HCT116 (cell line): ENCODE results near the gene SYMPK. TPM values are rescaled to one million over a fixed set of nuclear protein-coding genes. Genes with fewer than 3 reads are reported as not detected.

Experiments used
- ATAC-seq: fragments of 200-7000 bp; cut with Tn5 transposase; 2 replicates; pipeline ENCODE4 v1.9.1; 2020; ENCODE audit warnings: mild to moderate bottlenecking, moderate library complexity
- BruUV-seq: library from RNA; stranded (reverse); fragments of 400-500 nt; replicated peaks from 2 replicates; lab custom pipeline; 2021; lab: Mats Ljungman, UMichigan
- CTCF ChIA-PET: fragments of 300-600 bp; sonication (Branson Sonifier 250); formaldehyde crosslinking; loops from one replicate; lab custom pipeline; 2021; ENCODE audit warnings: antibody characterized with exemption; lab: Charles Lee
- POLR2A ChIA-PET: fragments of 300-600, 350-600 bp; sonication (Branson Sonifier 250); formaldehyde crosslinking; loops from one replicate; lab custom pipeline; 2021; ENCODE audit warnings: antibody characterized with exemption; lab: Charles Lee
- RAD21 ChIA-PET, 2 experiments: fragments of 300-600 bp; sonication (Branson Sonifier 250); formaldehyde crosslinking; loops; one replicate each; lab custom pipeline; 2023; ENCODE audit warnings: low total read pairs in 2 of 2; ENCODE audit not compliant: uncharacterized antibody in 2 of 2, unreplicated experiment in 2 of 2, low non-redundant PET in 1 of 2; lab: Charles Lee
- DNase-seq: peaks from one replicate; pipeline ENCODE4 v3.0.0-alpha.2; 2010; ENCODE audit warnings: low read depth, low spot score
- H2AFZ ChIP-seq: fragments of 200-600 bp; shearing (Covaris generic), sonication (generic); 2 replicates; pipeline ENCODE4 v1.6.1; 2017; ENCODE audit warnings: low read depth, mixed run types, mixed read lengths, antibody characterized with exemption, low read length; ENCODE audit not compliant: poor library complexity, severe bottlenecking
- H3K27ac ChIP-seq: 2 replicates; pipeline ENCODE4 v1.5.1; 2012; ENCODE audit warnings: low read depth, low read length
- H3K27me3 ChIP-seq: fragments of 200-600 bp; sonication (generic); 2 replicates; pipeline ENCODE4 v1.6.1; 2016; ENCODE audit warnings: mixed run types, low read length, mixed read lengths; ENCODE audit not compliant: insufficient read depth
- H3K36me3 ChIP-seq, 2 experiments: fragments of 200-500 bp in 1 of 2; fragments of 200-600 bp in 1 of 2; sonication (Bioruptor generic) in 1 of 2; sonication (generic) in 1 of 2; 2 replicates each; pipeline versions ENCODE4 v1.5.1 to v1.6.1; 2014 to 2016; ENCODE audit warnings: low read length in 2 of 2, inconsistent platforms in 1 of 2, mixed read lengths in 1 of 2, mixed run types in 1 of 2; ENCODE audit not compliant: insufficient read depth in 2 of 2, control insufficient read depth in 1 of 2
- H3K4me1 ChIP-seq, 2 experiments: fragments of 200-600 bp in 1 of 2; sonication (generic) in 1 of 2; 2 replicates each; pipeline versions ENCODE4 v1.5.1 to v1.6.1; 2012 to 2017; ENCODE audit warnings: low read length in 2 of 2, inconsistent platforms in 1 of 2, mild to moderate bottlenecking in 1 of 2, mixed read lengths in 1 of 2, mixed run types in 1 of 2, moderate library complexity in 1 of 2; ENCODE audit not compliant: insufficient read depth in 2 of 2, control insufficient read depth in 1 of 2
- H3K4me2 ChIP-seq: fragments of 200-600 bp; sonication (generic); 2 replicates; pipeline ENCODE4 v1.6.1; 2017; ENCODE audit warnings: mixed run types, low read length, mixed read lengths
- H3K4me3 ChIP-seq, 2 experiments: fragments of 200-600 bp in 1 of 2; sonication (generic) in 1 of 2; replicated peaks in 1 of 2; 2 replicates each; pipeline ENCODE4 v1.5.1; 2011 to 2016; ENCODE audit warnings: low read length in 2 of 2, control low read depth in 1 of 2, low read depth in 1 of 2, mild to moderate bottlenecking in 1 of 2, mixed read lengths in 1 of 2, mixed run types in 1 of 2
- H3K79me2 ChIP-seq: fragments of 200-600 bp; sonication (generic); 2 replicates; pipeline ENCODE4 v1.6.1; 2017; ENCODE audit warnings: mild to moderate bottlenecking, mixed run types, low read length, moderate library complexity, mixed read lengths; ENCODE audit not compliant: insufficient read depth
- H3K9ac ChIP-seq: fragments of 200-600 bp; sonication (generic); 2 replicates; pipeline ENCODE4 v1.6.1; 2016; ENCODE audit warnings: low read length, mixed read lengths
- H3K9me2 ChIP-seq: fragments of 200-600 bp; sonication (generic), shearing (Covaris generic); 2 replicates; pipeline ENCODE4 v1.6.1; 2017; ENCODE audit warnings: mixed run types, mild to moderate bottlenecking, moderate library complexity; ENCODE audit not compliant: insufficient read depth
- H3K9me3 ChIP-seq, 2 experiments: fragments of 200-500 bp in 1 of 2; fragments of 200-600 bp in 1 of 2; sonication (Bioruptor generic) in 1 of 2; sonication (generic) in 1 of 2; 2 replicates each; pipeline ENCODE4 v1.6.1; 2014 to 2017; ENCODE audit warnings: low read length in 2 of 2, mixed read lengths in 2 of 2, inconsistent platforms in 1 of 2, low read depth in 1 of 2, mild to moderate bottlenecking in 1 of 2, mixed run types in 1 of 2, moderate library complexity in 1 of 2; ENCODE audit not compliant: control insufficient read depth in 1 of 2, insufficient read depth in 1 of 2
- H4K20me1 ChIP-seq: fragments of 200-600 bp; sonication (generic), shearing (Covaris generic); 2 replicates; pipeline ENCODE4 v1.6.1; 2017; ENCODE audit warnings: mixed run types, mild to moderate bottlenecking, moderate library complexity; ENCODE audit not compliant: insufficient read depth
- CEBPB ChIP-seq: IDR thresholded peaks from 2 replicates; pipeline ENCODE4 v1.6.1; 2012; ENCODE audit warnings: low read depth
- EGR1 ChIP-seq: IDR thresholded peaks from 2 replicates; pipeline ENCODE4 v1.6.1; 2012; ENCODE audit warnings: low read depth
- ELF1 ChIP-seq: IDR thresholded peaks from 2 replicates; pipeline ENCODE4 v1.6.1; 2012; ENCODE audit warnings: low read depth, borderline replicate concordance
- EZH2 ChIP-seq: fragments of 200-600 bp; sonication (generic); IDR thresholded peaks from 2 replicates; pipeline ENCODE4 v1.6.1; 2017; ENCODE audit warnings: antibody characterized with exemption, mixed run types
- POLR2A ChIP-seq: IDR thresholded peaks from 2 replicates; pipeline ENCODE4 v1.7.0; 2011; ENCODE audit warnings: borderline replicate concordance; ENCODE audit not compliant: insufficient read depth, insufficient read length; ENCODE audit errors: extremely low read depth
- POLR2AphosphoS5 ChIP-seq: IDR thresholded peaks from 2 replicates; pipeline ENCODE4 v1.6.1; 2011; ENCODE audit warnings: mild to moderate bottlenecking, low read depth, low read length, moderate library complexity
- REST ChIP-seq: IDR thresholded peaks from 2 replicates; pipeline ENCODE4 v1.6.1; 2012; ENCODE audit warnings: low read depth
- SIN3A ChIP-seq: IDR thresholded peaks from 2 replicates; pipeline ENCODE4 v1.6.1; 2012; ENCODE audit warnings: low read depth
- SP1 ChIP-seq: IDR thresholded peaks from 2 replicates; pipeline ENCODE4 v1.6.1; 2012; ENCODE audit warnings: low read depth
- YY1 ChIP-seq: IDR thresholded peaks from 2 replicates; pipeline ENCODE4 v1.6.1; 2011; ENCODE audit warnings: low read length, low read depth, moderate library complexity, mild to moderate bottlenecking; ENCODE audit not compliant: insufficient replicate concordance; ENCODE audit errors: extremely low read depth
- ZFX ChIP-seq: fragments of 450-650 bp; IDR thresholded peaks from 2 replicates; pipeline ENCODE4 v1.6.1; 2017
- intact Hi-C: fragments of 100-400 bp; cut with micrococcal nuclease; formaldehyde crosslinking; loops from 2 replicates; pipeline ENCODE4 v1.10.0; 2022
- total RNA-seq: library from RNA; stranded (reverse); gene quantifications from one replicate; pipeline ENCODE4 v1.2.1, GENCODE V29; 2021; ENCODE audit not compliant: unreplicated experiment
- TF ChIP-seq, protein P1 (sequence below): IDR thresholded peaks from 2 replicates; pipeline ENCODE4 v1.6.1; 2011; ENCODE audit warnings: mild to moderate bottlenecking, low read length, moderate library complexity; ENCODE audit not compliant: insufficient replicate concordance; ENCODE audit errors: extremely low read depth
- TF ChIP-seq, protein P2 (sequence below): IDR thresholded peaks from 2 replicates; pipeline ENCODE4 v1.6.1; 2012
- TF ChIP-seq, protein P3 (sequence below): IDR thresholded peaks from 2 replicates; pipeline ENCODE4 v1.6.1; 2012

The SYMPK gene
- total RNA-seq, 1 experiment from 2014 or later: 117 TPM

DNA sequence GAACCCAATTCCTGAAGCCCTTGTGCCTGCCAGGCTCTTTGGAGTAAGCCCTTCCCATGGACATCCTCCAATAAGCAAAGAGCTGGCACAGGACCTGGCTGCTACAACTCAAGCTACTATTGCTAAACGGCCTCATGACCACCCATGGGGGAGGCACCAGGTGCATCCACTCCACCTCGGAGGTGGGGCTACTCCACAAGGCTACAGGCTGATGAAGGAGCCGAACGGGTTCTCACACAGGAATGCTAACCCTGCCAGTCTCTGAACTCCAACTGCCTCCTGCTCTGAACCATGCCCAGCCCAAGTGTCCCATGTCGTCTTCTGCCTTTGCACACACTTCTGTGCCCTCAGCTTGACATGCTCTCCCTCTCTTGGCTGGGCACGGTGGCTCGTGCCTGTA lies 10.0 kb downstream of the SYMPK start:
- DNase-seq (no peak), ATAC-seq (no peak)
- CTCF ChIA-PET: no interaction called here
- POLR2A ChIA-PET: interaction anchor here (0.6 kb wide), 1 partner anchor 47 kb away, joined by 3 read pairs; no protein-coding TSS in a partner anchor
- Histone ChIP-seq H3K79me2 (peaks cover 39% of the 10 kb centered on the region), H3K9me2 (no peaks in the 10 kb centered on the region), H4K20me1 (no peaks in the 10 kb centered on the region), H3K36me3 (peaks cover 39 to 44% of the 10 kb centered on the region in 2 experiments), H3K9ac (no peak overlapping the region), H3K9me3 (no peaks in the 10 kb centered on the region), H3K4me3 (no peak overlapping the region), H2AFZ (no peak overlapping the region)
- RAD21 ChIA-PET: no interaction called here
- TF ChIP-seq EGR1 (no peak), YY1 (no peak), CEBPB (no peak), REST (no peak), EZH2 (no peak), POLR2A (no peak), POLR2AphosphoS5 (no peak), ZFX (no peak), ELF1 (no peak), SIN3A (no peak), SP1 (no peak)
- TF ChIP-seq, protein P1, sequence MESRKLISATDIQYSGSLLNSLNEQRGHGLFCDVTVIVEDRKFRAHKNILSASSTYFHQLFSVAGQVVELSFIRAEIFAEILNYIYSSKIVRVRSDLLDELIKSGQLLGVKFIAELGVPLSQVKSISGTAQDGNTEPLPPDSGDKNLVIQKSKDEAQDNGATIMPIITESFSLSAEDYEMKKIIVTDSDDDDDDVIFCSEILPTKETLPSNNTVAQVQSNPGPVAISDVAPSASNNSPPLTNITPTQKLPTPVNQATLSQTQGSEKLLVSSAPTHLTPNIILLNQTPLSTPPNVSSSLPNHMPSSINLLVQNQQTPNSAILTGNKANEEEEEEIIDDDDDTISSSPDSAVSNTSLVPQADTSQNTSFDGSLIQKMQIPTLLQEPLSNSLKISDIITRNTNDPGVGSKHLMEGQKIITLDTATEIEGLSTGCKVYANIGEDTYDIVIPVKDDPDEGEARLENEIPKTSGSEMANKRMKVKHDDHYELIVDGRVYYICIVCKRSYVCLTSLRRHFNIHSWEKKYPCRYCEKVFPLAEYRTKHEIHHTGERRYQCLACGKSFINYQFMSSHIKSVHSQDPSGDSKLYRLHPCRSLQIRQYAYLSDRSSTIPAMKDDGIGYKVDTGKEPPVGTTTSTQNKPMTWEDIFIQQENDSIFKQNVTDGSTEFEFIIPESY: no peak
- TF ChIP-seq, protein P2, sequence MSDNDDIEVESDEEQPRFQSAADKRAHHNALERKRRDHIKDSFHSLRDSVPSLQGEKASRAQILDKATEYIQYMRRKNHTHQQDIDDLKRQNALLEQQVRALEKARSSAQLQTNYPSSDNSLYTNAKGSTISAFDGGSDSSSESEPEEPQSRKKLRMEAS: no peak
- TF ChIP-seq, protein P3, sequence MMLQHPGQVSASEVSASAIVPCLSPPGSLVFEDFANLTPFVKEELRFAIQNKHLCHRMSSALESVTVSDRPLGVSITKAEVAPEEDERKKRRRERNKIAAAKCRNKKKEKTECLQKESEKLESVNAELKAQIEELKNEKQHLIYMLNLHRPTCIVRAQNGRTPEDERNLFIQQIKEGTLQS: no peak
- TF ChIP-seq, all 23 proteins: peak for 0
- intact Hi-C loops: no loop called here
- Histone ChIP-seq H3K27me3 (no peaks in the 10 kb centered on the region), H3K27ac (no peak overlapping the region), H3K4me2 (no peak overlapping the region), H3K4me1 (no peaks in the 10 kb centered on the region)
- no TSS peak for BruUV-seq
